Measurements from ENCODE around the gene RPTOR.

Gene RPTOR

DNA sequence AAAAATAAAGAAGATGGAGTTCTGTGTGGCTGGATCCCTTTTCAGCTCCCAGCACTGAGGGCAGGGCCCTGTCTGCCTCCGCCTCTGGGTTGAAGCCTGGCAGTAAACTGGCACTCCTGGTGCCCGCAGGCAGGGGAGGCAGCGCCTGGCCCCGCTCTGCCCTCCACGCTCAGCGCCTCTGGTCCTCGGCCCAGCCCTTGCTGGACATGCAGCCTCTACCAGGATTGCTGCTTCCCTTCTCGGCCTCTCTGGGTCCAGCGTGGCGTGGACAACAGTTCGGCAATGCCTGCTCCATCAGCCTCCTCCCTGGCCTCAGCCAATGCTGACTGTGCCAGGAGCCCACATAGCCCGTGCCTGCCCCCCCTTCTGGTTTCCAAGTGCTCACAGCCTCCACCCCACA, 362.6 kb downstream of the RPTOR start:
- Histone ChIP-seq H2AFZ (ENCODE audit: low read length) (no peak overlapping the region), H3K9me2 (ENCODE audit: low read depth, low read length) (no peaks in the 10 kb centered on the region), H3K9me3 (ENCODE audit: low read length) (0 out of 2 replicates have a peak, but pooled peaks cover 1% of the 10 kb centered on the region), H3K4me3 (ENCODE audit: low read depth, low read length, poor library complexity, severe bottlenecking) (no peak overlapping the region), H3K4me2 (ENCODE audit: low read length) (no peak overlapping the region), H3K27me3 (ENCODE audit: insufficient read depth, low read length) (no peaks in the 10 kb centered on the region), H3K79me2 (ENCODE audit: insufficient read depth, low read length) (no peaks in the 10 kb centered on the region), H3F3A (ENCODE audit: insufficient read depth, low read length) (no peaks in the 10 kb centered on the region), H4K20me1 (ENCODE audit: insufficient read depth, low read length) (no peaks in the 10 kb centered on the region), H3K27ac (ENCODE audit: low read depth, low read length, poor library complexity, severe bottlenecking) (no peak overlapping the region), H3K9ac (ENCODE audit: low read length) (no peak overlapping the region), H3K4me1 (ENCODE audit: insufficient read depth, low read length, severe bottlenecking) (peaks cover 9% of the 10 kb centered on the region), H3K36me3 (ENCODE audit: insufficient read depth, low read length) (peaks cover 97% of the 10 kb centered on the region)
- no peak for TF ChIP-seq EZH2 (IDR thresholded peaks at IDR 0.05; ENCODE audit: borderline replicate concordance, low read length)
- TF ChIP-seq, protein P1, sequence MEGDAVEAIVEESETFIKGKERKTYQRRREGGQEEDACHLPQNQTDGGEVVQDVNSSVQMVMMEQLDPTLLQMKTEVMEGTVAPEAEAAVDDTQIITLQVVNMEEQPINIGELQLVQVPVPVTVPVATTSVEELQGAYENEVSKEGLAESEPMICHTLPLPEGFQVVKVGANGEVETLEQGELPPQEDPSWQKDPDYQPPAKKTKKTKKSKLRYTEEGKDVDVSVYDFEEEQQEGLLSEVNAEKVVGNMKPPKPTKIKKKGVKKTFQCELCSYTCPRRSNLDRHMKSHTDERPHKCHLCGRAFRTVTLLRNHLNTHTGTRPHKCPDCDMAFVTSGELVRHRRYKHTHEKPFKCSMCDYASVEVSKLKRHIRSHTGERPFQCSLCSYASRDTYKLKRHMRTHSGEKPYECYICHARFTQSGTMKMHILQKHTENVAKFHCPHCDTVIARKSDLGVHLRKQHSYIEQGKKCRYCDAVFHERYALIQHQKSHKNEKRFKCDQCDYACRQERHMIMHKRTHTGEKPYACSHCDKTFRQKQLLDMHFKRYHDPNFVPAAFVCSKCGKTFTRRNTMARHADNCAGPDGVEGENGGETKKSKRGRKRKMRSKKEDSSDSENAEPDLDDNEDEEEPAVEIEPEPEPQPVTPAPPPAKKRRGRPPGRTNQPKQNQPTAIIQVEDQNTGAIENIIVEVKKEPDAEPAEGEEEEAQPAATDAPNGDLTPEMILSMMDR (IDR thresholded peaks at IDR 0.05; ENCODE audit: low read length), result no peak

DNA sequence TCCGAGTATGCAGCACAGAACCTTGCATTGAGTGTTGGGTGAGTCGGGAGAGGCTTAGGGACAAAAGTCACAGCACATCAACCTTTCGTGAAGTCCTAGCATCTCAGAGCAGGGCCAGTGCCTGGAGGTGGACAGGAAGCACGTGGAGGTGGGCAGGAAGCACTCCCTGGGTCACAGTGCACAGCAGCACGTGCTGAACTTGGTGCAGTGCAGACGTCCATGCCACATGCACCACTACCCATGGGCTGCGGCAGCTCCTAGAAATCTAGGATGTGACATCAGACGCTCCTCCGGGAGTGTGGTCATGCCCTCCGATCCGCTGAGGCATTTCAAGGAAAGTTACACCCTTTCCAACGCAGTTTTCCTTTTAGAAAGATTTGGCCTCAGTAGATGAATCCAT, 363.6 kb downstream of the RPTOR start:
- Histone ChIP-seq H3K9me3 (ENCODE audit: low read length) (peaks cover 9% of the 10 kb centered on the region; the same call in 1 of the 2 replicates), H3K4me2 (ENCODE audit: low read length) (no peak overlapping the region), H3K79me2 (ENCODE audit: insufficient read depth, low read length) (no peaks in the 10 kb centered on the region), H3F3A (ENCODE audit: insufficient read depth, low read length) (no peaks in the 10 kb centered on the region), H3K9ac (ENCODE audit: low read length) (no peak overlapping the region), H3K4me3 (ENCODE audit: low read depth, low read length, poor library complexity, severe bottlenecking) (no peak overlapping the region), H3K4me1 (ENCODE audit: insufficient read depth, low read length, severe bottlenecking) (peaks cover 9% of the 10 kb centered on the region), H2AFZ (ENCODE audit: low read length) (no peak overlapping the region), H3K27ac (ENCODE audit: low read depth, low read length, poor library complexity, severe bottlenecking) (no peak overlapping the region), H4K20me1 (ENCODE audit: insufficient read depth, low read length) (no peaks in the 10 kb centered on the region), H3K27me3 (ENCODE audit: insufficient read depth, low read length) (no peaks in the 10 kb centered on the region), H3K36me3 (ENCODE audit: insufficient read depth, low read length) (peaks cover 97% of the 10 kb centered on the region), H3K9me2 (ENCODE audit: low read depth, low read length) (no peaks in the 10 kb centered on the region)
- no peak for TF ChIP-seq EZH2 (IDR thresholded peaks at IDR 0.05; ENCODE audit: borderline replicate concordance, low read length)
- TF ChIP-seq, protein P1 (IDR thresholded peaks at IDR 0.05; ENCODE audit: low read length), result no peak

DNA sequence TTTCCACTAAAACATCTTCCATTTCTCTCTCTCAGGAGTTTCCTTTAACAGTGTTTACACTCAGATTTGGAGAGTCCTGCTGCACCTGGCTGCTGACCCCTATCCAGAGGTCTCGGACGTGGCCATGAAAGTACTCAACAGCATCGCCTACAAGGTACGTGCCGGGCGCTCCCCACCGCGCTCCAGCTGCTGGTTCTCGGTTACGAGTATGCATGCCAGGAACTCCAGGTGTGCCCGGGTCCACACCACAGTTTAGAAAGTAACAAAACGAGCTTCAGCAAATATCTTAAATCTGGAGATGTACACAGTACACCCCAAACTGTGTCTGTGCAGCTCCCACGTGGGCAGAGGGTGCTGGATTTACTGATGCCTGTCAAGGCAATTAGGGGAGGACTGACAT, 364.1 kb downstream of the RPTOR start:
- H3K9me2 ChIP-seq (ENCODE audit: low read depth, low read length), result no peaks in the 10 kb centered on the region
- no peak overlapping the region for H3K4me3 ChIP-seq (ENCODE audit: low read depth, low read length, poor library complexity, severe bottlenecking)
- no peak overlapping the region for H2AFZ ChIP-seq (ENCODE audit: low read length)
- TF ChIP-seq, protein P1 (IDR thresholded peaks at IDR 0.05; ENCODE audit: low read length), result no peak
- TF ChIP-seq EZH2 (IDR thresholded peaks at IDR 0.05; ENCODE audit: borderline replicate concordance, low read length), result no peak
- no peak overlapping the region for H3K9ac ChIP-seq (ENCODE audit: low read length)
- H3K9me3 ChIP-seq (ENCODE audit: low read length), result peaks cover 10% of the 10 kb centered on the region
- H3K27me3 ChIP-seq (ENCODE audit: insufficient read depth, low read length), result no peaks in the 10 kb centered on the region
- H3F3A ChIP-seq (ENCODE audit: insufficient read depth, low read length), result no peaks in the 10 kb centered on the region
- H3K79me2 ChIP-seq (ENCODE audit: insufficient read depth, low read length), result no peaks in the 10 kb centered on the region
- H3K36me3 ChIP-seq (ENCODE audit: insufficient read depth, low read length), result peaks cover 97% of the 10 kb centered on the region
- H3K4me2 ChIP-seq (ENCODE audit: low read length), result no peak overlapping the region
- no peak overlapping the region for H3K27ac ChIP-seq (ENCODE audit: low read depth, low read length, poor library complexity, severe bottlenecking)
- peaks cover 9% of the 10 kb centered on the region for H3K4me1 ChIP-seq (ENCODE audit: insufficient read depth, low read length, severe bottlenecking)
- H4K20me1 ChIP-seq (ENCODE audit: insufficient read depth, low read length), result no peaks in the 10 kb centered on the region

Measured in OCI-LY1 (cell line).